ENCODE results near the gene IL11. TPM values are rescaled to one million over a fixed set of nuclear protein-coding genes. Genes with fewer than 3 reads are reported as not detected.

Gene IL11
- total and polyA plus RNA-seq, 2 of the 8 experiments (the other 6 are each of a cell fraction or from before 2014, with no cell fraction given), result 1.7 to 2.8 TPM

GRCh38 chr19:55321466-55322137 is 48.7 kb downstream of the IL11 start:
- Histone ChIP-seq H2BK120ac (replicated peaks; ENCODE audit: low read depth, low read length) (no peak overlapping the region), H2BK20ac (ENCODE audit: low read length) (0 out of 2 replicates have a peak overlapping the region, but pooled peaks have one; percentile 48), H2BK15ac (ENCODE audit: low read length) (peak overlapping the region; percentile 61; the same call in 1 of the 2 replicates), H4K8ac (ENCODE audit: extremely low read depth, insufficient read depth, low read length) (peak overlapping the region; percentile 38), H3K56ac (replicated peaks; ENCODE audit: insufficient read length, low read depth, low read length) (no peak overlapping the region), H3K23ac (ENCODE audit: insufficient read length) (no peak overlapping the region), H2BK5ac (ENCODE audit: low read depth, low read length) (no peak overlapping the region), H3K9ac (replicated peaks in 1 of 4; ENCODE audit: extremely low read depth in 1 of 4, low read depth in 3 of 4, low read length in 3 of 4) (no peak overlapping the region), H3K27me3 (replicated peaks in 1 of 4; ENCODE audit: control insufficient read depth in 3 of 4, extremely low read depth in 1 of 4, insufficient read depth in 3 of 4, low read length in 3 of 4) (no peaks in the 10 kb centered on the region), H3K79me1 (ENCODE audit: low read depth, low read length) (no peaks in the 10 kb centered on the region), H3K4me3 (ENCODE audit: extremely low read depth in 1 of 4, insufficient read depth in 2 of 4, low read depth in 3 of 4, low read length in 4 of 4) (no peak overlapping the region), H4K20me1 (replicated peaks in 1 of 2; ENCODE audit: control insufficient read depth in 1 of 2, insufficient read depth in 2 of 2, low read length in 2 of 2) (no peaks in the 10 kb centered on the region), H3K79me2 (ENCODE audit: control insufficient read depth in 1 of 2, insufficient read depth in 2 of 2, low read length in 2 of 2) (no peaks in the 10 kb centered on the region), H3K4ac (replicated peaks; ENCODE audit: insufficient read length, low read depth, low read length) (no peak overlapping the region), H3K23me2 (ENCODE audit: low read depth, low read length) (peaks cover 2% of the 10 kb centered on the region; the same call in 1 of the 2 replicates), H4K5ac (ENCODE audit: insufficient read length, low read depth, low read length) (no peak overlapping the region), H3K27ac (ENCODE audit: low read depth, low read length) (no peak overlapping the region), H3K18ac (ENCODE audit: extremely low read depth, low read length) (no peak overlapping the region), H3K4me2 (ENCODE audit: insufficient read depth in 1 of 2, low read depth in 2 of 2, low read length in 2 of 2) (no peak overlapping the region), H3K36me3 (ENCODE audit: control insufficient read depth in 2 of 4, insufficient read depth in 4 of 4, low read length in 3 of 4) (no peaks in the 10 kb centered on the region), H3K9me3 (ENCODE audit: insufficient read depth in 2 of 2, low read depth in 1 of 2, low read length in 1 of 2) (no peaks in the 10 kb centered on the region), H2BK12ac (ENCODE audit: low read depth, low read length) (peak overlapping the region; percentile 50; the same call in 1 of the 2 replicates), H2AFZ (ENCODE audit: low read length) (no peak overlapping the region), H3K14ac (ENCODE audit: insufficient read length) (no peak overlapping the region), H3K4me1 (replicated peaks in 1 of 4; ENCODE audit: control insufficient read depth in 3 of 4, insufficient read depth in 4 of 4, low read length in 3 of 4) (peaks cover 0 to 10% (median 5%) of the 10 kb centered on the region in 4 experiments; a peak in 6 of 7 replicates), H4K91ac (replicated peaks; ENCODE audit: insufficient read length, low read length) (peak overlapping the region; percentile 13), H2AK5ac (ENCODE audit: low read depth, low read length) (peak overlapping the region; percentile 86; the same call in 1 of the 2 replicates)
- 81% methylated on average over 9 of the region's 9 CpGs; no CpG with 5 or more reads in 1 of the 2 experiments for WGBS, 2 experiments (ENCODE audit: extremely low coverage in 1 of 2, insufficient coverage in 1 of 2, insufficient read length in 1 of 2, insufficient replicate concordance in 2 of 2, low coverage in 1 of 2, low lambda C conversion rate in 2 of 2, missing lambda C conversion rate in 1 of 2)
- no peak for FAIRE-seq
- TF ChIP-seq BACH1 (IDR thresholded peaks at IDR 0.05; ENCODE audit: low read length), result no peak
- TF ChIP-seq TEAD4 (IDR thresholded peaks at IDR 0.05; ENCODE audit: low read depth, low read length), result no peak
- TF ChIP-seq TAF1 (IDR thresholded peaks at IDR 0.05; ENCODE audit: low read depth, low read length), result no peak
- TF ChIP-seq JUND (IDR thresholded peaks at IDR 0.05; ENCODE audit: low read length), result no peak
- CTCF ChIA-PET (ENCODE audit: partially characterized antibody), result interaction anchor here (0.7 to 2.7 kb wide), 8 partner anchors 10 to 111 kb away, joined by 3 to 18 read pairs (median 6); partner anchors contain the start of gene TMEM238
- no peak for DNase-seq (ENCODE audit: low read depth in 1 of 2, low spot score in 2 of 2)
- POLR2A ChIA-PET (ENCODE audit: partially characterized antibody), result interaction anchor here (0.7 to 4.3 kb wide), 13 partner anchors 9 to 278 kb away, joined by 3 to 23 read pairs (median 4); partner anchors contain the start of genes FIZ1, KMT5C, UBE2S and ZNF524
